SK-N-MC (cell line): ENCODE results near the gene STXBP3.

Source experiments
- EZH2 ChIP-seq: fragments of 200-600 bp; sonication (generic); IDR thresholded peaks from one replicate; pipeline ENCODE4 v1.6.1; 2017; ENCODE audit warnings: antibody characterized with exemption
- POLR2AphosphoS5 ChIP-seq: IDR thresholded peaks from 2 replicates; pipeline ENCODE4 v1.6.1; 2012; ENCODE audit warnings: mild to moderate bottlenecking, low read depth, low read length, borderline replicate concordance

DNA sequence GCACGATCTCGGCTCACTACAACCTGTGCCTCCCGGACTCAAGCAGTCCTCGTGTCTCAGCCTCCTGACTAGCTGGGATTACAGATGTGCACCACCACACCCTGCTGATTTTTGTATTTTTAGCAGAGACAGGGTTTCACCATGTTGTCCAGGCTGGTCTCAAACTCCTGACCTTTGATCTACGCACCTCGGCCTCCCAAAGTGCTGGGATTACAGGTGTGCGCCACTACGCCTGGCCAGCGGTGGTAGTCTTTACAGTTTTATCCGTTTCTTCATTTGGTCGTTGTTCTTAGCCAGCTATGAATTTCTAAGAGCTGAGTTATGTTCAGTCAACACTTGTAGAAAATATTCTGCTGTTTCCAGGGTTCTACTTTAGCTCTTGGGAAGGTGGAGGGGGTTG, 57.1 kb downstream of the STXBP3 start:
- TF ChIP-seq POLR2AphosphoS5 (no peak), EZH2 (no peak)
